Left renal cortex interstitium (tissue), 4 donors: ENCODE data around the gene LDHD. TPM values are rescaled to one million over a fixed set of nuclear protein-coding genes. Genes with fewer than 3 reads are reported as not detected.
"Not testable (repeated sequence)": the region's sequence is repeated elsewhere in the genome, so short reads cannot be mapped to it uniquely, and the experiment has no call there.

ENCODE experiments used
- DNase-seq, 4 donors: peaks; one replicate each; pipeline ENCODE4 v3.0.0-alpha.2; 2013; ENCODE audit warnings: low read depth in 4 of 4, low spot score in 2 of 4, missing footprints in 1 of 4
- polyA plus RNA-seq, 4 donors: library from polyadenylated mRNA; unstranded; fragments of 120-200 nt; gene quantifications; one replicate each; pipeline ENCODE4 v1.2.1, GENCODE V29; 2013; ENCODE audit not compliant: insufficient read length in 4 of 4

The LDHD gene
- polyA plus RNA-seq, 4 donors = 6.0 to 8.1 (median 6.8) TPM

- no peak for DNase-seq
Measured at GRCh38 chr16:75100603-75100990, 16.0 kb downstream of the LDHD start.

- no peak for DNase-seq
Measured at GRCh38 chr16:75099738-75100602, 16.6 kb downstream of the LDHD start.

DNA sequence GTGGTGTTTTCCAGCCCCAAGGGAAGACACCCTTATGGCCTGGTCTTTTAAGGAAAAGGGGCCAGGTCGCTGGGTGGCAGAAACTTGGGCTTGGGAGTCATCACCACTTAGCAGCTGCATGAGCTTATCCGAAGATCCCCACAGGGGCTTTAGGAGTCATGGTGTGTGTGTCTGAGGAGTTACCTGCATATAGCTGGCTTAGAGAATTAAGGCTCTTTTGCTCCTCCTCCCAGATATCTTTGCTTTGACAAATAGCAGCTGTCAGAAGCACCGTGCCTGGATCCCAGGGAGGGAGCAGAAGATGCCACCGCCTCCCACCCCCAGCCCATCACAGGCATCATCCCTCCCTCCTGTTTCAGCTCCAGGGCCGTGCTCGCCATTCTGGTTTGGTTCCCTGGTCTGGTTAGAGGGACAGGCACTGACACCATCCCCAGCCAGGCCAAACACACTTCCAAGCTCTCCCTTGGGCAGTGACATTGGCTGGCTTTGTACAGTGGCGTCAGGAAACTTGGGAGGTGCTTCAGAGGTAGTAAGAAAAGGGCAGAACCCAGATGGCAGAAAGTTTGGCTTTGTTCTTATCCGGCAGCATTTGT is 17.4 kb downstream of the LDHD start:
- no peak for DNase-seq

DNA sequence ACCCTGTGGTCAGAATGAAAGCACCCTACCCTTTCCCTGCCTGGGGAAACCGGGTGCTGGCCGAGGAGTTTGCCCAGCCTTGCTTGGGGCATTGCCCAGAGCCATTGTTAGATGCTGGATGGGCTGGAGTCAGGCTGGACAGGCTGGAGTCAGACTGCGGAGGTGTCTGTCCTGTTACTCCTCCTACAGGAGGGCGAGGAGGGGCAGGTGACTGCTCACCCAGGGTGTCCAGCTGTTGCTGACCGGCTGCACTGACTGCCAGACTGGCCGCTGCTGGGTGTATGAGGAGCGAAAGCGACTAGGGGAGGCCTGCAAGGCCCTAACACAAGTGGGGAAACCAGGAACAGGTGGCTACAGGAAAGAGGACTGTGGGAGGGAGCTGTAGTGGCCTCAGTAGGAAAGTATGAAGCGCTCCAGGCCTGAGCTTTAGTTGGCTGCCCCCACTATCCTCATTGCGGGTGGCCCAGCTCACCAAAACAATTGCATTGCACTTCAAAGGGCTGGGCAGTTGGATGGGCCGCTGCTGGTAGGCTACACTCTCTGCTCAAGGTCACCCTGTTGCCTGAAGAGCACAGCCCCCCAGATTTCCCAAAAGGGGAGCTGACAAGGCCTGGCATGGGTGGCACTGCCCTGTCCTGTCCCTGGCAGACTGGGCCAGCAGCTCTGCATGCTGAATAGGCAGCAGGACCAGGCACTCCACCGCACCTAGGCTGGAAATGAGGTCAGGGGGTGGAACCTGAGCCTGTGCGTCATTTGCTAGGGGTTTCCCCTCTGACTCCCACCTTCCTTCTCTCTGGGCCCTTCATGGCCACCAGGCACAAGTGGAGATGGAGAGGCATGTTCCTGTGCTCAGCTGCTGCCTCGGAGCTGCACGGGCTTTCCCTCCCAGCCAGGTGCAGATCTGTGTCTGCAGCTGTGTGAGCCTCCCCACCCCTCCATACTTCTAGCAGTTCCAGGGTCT is 18.4 kb downstream of the LDHD start:
- DNase-seq = no peak

GRCh38 chr16:75097191-75097761 is 19.3 kb downstream of the LDHD start:
- no peak for DNase-seq

- no peak for DNase-seq
Measured at GRCh38 chr16:75096656-75097055, 19.9 kb downstream of the LDHD start.

- DNase-seq = no peak
Measured at GRCh38 chr16:75095204-75095621, 21.4 kb downstream of the LDHD start.

- DNase-seq = no peak
Measured at GRCh38 chr16:75093598-75094540, 22.7 kb downstream of the LDHD start.

DNA sequence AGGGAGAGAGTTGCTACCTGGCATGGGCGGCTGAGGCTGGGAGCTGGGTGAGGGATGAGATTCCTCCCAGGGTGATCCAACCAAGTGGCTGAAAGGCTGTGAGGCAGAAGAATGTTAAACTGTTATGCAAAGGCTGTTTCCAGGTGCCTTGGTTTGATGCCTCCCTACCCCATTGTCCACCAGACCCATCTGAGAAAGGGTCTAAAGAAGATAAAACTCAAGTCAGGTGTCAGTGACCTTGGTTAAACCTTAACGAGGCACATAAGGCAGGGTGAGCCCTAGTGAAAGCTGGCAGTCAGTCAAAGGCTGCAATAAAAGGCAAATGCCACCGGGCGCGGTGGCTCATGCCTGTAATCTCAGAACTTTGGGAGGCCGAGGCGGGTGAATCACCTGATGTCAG is 23.8 kb downstream of the LDHD start:
- DNase-seq = no peak

DNA sequence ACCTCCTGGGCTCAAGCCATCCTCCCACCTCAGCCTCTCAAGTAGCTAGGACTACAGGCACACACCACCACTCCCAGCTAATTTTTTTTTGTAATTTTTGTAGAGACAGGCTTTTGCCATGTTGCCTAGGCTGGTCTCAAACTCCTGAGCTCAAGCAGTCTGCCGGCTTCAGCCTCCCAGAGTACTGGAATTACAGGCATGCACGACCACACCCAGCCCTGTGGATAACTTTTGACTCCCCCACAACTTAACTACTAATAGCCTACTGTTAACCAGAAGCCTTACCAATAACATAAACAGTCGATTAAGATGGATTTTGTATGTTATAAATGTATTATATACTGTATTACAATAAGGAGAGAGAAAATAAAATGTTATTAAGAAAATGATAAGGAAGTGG is 25.0 kb downstream of the LDHD start:
- not testable (repeated sequence) for DNase-seq

- DNase-seq = not testable (repeated sequence)
Measured at GRCh38 chr16:75090899-75091298, 25.7 kb downstream of the LDHD start.

GRCh38 chr16:75089486-75090202 is 26.9 kb downstream of the LDHD start:
- DNase-seq = no peak

DNA sequence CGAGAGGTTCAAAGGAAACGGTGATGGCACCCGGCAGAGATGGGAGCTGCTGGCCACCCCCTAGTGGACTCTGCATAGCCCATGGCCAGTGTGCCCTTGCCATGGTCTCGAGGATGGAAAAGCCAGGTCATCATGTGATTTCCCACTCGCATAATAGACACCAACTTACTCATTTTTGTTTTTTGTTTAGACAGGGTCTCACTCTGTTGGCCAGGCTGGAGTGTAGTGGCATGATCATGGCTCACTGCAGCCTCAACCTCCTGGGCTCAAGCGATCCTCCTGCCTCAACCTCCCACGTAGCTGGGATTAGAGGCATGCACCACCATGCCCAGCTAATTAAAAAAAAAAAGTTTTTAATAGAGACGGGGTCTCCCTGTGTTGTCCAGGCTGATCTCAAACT is 27.6 kb downstream of the LDHD start:
- DNase-seq = no peak

DNA sequence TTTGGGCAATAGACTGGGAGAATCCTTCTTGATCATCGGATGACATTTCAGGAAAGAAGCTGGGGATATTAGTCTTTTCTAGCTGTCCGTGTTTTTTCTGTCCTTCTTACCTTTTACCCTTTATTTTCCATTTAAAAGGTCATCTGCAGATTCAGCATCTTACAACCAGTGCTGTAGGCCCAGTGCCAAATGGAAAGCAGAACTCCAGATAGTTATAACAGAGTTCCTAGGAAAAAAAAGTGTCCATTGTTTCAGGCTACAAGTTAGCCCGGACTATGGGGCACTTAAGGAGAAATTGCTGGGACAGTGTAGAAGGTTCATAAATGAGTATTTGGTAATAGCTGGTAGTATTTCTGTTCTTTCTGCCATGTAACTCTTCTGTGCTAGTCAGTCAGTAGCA is 28.4 kb downstream of the LDHD start:
- DNase-seq = no peak

DNA sequence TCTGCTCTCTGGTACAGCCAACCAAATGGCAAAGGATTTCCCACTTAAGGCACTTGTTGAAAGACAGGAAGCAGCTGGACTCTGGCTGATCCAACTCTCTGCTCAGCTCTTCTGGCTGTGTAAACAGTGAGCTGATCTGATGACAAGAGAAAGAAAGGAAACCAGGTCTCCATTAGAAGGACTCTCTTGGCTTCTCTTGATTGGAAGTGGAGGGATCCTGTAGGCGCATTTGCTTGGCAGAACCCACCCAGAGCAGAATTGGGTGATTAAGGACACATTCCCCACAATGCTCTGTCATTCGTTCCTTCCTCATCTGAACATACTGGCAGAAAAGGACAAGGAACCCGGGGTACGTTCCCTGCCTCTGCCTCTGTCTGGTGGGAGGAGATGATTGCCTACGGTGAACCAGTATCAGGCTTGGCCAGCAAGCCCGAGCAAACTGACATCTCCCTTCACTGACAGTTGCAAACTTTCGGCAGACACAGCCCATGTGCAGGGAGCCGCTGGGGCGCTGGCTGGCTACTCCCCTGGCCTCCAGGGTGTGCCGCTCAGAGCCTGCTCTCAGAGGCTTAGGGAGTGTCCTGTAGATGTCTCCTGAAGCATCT is 29.1 kb downstream of the LDHD start:
- no peak for DNase-seq

DNA sequence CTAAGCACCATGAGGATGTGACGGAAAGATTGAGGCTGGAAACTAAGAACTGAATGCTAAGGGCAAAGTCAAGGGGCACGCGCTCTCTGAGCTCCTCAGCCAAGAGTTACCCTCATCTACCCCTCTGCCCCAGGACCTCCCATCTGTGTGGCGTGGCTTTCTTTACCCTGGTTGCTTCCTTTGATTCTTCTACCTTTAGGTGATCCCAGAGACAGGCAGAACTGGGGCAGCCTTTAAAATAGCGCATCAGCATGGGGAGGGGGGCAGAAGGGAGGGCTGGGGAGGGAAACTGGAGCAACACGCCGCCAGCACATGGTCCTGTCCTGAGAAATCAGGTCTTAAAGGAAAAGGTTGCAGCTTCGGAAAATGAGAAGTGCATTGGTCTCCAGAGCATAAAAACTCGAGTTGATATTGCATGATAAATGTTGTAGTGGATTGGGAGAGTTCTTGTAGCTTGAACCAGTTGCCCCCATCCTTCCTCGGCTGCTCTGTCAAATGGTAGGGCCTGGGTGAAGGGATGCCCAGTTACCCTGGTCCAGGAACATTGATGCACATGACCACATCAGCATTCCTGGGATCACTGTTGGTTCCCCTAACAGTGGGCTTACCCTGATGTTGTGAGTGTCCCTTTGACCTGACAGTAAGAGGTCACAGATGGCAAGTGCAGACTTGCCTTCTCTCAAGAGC is 29.7 kb downstream of the LDHD start:
- DNase-seq = no peak

GRCh38 chr16:75086281-75086680 is 30.3 kb downstream of the LDHD start:
- DNase-seq = no peak

DNA sequence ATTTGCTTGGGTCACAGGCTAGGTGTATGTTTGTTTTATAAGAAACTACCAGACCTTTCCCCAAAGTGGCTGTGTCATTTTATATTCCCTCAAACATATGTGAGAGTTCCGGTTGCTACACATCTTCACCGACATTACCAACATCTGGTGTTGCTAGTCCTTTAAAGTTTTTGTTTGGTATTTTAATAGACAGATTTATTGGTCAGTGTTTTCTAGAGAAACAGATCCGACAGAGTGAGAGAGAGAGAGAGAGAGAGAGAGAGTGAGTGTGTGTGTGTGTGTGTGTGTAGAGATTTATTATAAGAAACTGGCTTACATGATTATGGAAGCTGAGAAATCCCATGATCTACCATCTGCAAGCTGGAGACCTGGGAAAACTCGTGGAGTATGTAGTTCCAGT is 31.0 kb downstream of the LDHD start:
- DNase-seq = no peak
